Measurements from ENCODE around the gene BMPR2.
"Not testable (repeated sequence)": the region's sequence is repeated elsewhere in the genome, so short reads cannot be mapped to it uniquely, and the experiment has no call there.

BMPR2 gene

DNA sequence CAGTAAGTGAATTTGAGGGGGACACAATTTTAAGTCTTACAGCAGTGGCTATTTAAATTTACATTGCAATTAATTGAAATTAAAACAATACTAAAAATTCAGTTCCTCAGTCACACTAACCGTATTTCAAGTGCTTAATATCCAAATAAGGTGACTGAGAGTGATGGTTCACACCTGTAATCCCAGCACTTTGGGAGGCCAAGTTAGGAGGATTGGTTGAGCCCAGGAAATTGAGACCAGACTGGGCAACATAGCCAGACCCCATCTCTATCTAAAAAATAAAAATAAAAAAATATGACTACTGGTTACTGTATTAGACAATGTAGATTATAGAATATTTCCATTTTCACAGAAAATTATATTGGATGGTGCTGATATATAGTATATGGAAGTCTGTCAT lies 79.0 kb downstream of the BMPR2 start:
- DNase-seq: no peak

DNA sequence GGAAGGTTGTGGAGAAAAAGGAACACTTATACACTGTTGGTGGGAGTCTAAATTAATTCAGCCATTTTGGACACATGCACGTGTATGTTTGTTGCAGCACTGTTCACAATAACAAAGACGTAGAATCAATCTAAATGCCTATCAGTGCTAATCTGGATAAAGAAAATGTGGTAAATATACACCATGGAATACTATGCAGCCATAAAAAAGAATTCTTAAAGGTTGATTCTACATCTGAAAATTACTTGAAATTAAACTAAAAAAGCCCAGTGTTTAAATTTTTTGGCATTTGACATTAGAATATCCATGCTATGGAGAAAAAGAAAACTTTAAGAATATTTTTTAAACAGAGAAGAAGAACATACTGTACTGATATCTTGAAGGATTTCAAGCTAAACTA lies 84.0 kb downstream of the BMPR2 start:
- DNase-seq: no peak

DNA sequence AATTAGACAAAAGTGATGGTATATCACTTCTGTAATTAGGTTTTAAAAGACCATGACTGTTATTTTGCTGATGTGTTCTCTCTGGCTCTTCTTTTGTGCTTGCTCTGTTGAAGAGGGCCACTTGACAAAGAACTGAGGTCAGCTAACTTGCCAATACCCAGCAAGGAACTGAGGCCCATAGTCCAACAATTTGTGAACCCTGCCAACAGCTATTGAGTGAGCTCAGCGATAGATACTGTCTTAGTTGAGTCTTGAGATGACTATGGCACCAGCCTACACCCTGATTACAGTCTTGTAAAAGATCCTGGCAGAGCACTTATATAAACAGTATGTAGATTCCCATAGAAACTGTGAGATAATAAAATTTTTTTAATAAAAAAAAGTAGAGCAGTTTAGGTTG lies 103.0 kb downstream of the BMPR2 start:
- DNase-seq: no peak

DNA sequence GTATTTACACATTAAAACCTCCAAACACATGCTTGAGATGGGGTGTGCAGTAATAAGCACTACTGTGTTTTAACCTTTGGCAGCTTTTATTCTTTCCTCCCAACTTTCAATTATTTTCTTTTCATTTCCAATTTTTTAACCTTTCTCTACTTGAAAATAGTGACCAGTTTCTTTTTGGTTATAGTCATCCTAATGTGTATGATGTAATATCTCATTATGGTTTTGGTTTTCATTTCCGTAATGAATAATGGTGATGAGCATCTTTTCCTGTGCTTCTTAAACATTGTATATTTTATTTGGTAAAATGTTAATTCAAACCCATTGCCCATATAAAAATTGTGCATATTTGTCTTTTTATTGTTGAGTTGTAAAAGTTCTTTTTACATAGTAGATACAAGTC lies 103.5 kb downstream of the BMPR2 start:
- no peak for DNase-seq

DNA sequence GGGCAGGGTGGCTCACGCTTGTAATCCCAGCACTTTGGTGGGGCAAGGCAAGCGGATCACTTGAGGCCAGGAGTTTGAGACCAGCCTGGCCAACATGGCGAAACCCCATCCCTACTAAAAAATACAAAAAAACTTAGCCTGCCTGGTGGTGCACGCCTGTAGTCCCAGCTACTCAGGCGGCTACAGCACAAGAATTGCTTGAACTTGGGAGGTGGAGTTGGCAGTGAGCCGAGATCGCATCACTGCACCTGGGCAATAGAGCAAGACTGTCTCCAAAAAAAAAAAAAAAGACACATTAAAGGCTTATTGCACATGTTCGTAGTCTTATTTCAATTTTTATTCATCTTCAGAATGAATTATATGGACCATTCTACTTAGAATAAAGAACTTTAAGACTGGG lies 110.2 kb downstream of the BMPR2 start:
- DNase-seq: no peak

DNA sequence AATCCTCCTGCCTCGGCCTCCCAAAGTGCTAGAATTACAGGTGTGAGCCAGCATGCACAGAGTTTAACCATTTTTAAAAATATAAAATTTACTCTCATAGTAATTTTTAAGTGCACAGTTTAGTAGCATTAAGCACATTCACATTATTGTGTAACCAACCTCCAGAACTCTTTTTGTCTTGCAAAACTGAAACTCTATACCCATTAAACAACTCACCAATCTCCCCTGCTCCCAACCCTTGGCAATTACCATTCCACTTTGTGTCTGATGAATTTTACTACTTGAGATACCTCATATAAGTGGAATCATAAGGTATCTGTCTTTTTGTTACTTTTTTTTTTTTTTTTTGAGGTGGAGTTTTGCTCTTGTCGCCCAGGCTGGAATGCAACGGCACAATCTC lies 112.5 kb downstream of the BMPR2 start:
- DNase-seq: no peak

DNA sequence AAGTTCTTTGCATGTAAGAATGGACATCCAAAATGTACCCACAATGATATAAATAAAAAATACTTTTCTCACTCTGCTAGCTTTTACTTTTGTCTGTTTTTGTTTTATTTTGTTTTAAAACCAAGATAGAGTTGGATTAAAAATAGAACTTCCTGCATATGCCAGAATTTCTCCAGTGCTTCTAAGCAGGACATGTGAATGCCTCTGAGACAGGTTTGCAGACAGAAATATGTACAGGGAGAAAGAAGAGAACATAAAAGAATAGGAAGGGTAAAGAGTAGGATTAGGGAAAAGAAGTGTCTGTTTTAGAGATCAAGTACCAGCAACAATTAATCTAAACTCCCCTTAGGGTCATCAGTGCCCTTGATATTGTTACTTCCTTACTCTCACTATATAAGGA lies 114.4 kb downstream of the BMPR2 start:
- DNase-seq: no peak

DNA sequence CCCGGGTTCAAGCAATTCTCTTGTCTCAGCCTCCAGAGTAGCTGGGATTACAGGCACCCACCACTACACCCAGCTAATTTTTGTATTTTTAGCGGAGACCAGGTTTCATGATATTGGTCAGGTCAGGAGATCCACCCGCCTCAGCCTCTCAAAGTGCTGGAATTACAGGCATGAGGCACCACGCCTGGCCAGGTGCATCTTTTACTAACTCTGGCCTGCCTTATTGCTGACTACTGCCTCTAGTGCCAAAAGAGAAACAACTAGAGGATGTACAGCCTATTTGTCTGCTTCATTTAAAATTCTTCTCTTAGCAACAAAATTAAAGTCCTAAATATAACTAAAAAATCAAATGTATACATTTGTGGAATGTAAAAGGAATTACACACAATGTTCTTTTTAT lies 115.4 kb downstream of the BMPR2 start:
- DNase-seq: no peak

DNA sequence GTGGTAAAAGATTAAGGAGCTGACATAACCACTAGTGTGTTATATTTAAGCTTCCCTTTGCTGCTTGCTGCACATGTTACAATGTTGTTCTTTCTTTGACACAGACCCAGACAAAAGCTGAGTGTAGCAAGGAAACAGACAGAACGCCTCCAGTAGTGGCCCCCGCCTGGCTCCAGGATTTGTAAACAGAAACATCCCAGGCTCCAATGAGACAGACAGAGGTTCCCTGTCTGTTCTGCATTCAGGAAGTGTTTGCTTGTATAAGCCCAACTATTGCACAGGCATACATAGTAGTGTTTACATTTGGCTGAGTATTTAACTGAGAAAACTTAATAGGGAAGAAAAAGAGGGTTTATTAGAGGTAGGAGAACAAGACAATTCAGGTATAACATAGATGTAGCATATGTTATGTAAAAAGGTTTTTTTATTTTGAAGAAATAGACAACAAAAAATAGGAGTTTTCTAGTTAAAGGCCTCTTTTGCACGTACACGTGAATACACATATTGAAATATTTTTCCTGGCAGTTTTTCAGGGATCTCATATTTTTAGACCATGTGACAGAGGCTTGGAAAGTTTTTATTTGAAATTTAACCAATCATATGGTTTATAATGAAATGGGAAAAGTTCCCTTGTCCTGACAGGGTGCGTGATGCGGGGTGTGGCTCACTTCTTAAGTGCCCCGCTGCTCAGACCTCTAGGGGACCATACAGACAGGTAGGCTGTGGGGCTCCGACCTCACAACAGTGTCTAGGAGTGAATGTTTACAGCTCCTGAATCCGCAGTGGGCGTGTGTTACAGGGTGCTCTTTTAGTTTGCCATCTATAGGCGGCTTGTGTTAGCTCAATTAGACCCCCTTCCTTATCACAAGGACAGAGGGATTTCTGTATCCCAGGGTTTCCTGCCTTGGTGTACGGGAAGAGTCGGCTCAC lies 118.4 kb downstream of the BMPR2 start:
- no peak for DNase-seq

DNA sequence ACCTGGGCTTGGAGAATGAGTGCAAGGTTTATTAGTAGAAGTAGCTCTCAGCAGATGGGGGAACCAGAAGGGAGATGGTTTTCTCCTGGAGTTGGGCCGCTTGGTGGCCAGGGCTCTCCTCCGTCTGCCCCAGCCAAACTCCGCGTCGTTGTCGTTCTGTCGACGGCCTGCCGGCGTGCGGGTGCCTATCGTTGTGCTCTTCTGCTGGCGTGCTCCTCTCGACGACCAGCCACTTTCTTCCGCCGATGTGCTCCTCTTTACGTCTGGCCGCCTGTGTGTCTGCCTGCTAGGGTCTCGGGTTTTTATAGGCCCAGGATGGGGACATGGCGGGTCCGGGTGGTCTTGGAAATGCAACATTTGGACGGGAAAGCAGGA lies 119.1 kb downstream of the BMPR2 start:
- DNase-seq: no peak

DNA sequence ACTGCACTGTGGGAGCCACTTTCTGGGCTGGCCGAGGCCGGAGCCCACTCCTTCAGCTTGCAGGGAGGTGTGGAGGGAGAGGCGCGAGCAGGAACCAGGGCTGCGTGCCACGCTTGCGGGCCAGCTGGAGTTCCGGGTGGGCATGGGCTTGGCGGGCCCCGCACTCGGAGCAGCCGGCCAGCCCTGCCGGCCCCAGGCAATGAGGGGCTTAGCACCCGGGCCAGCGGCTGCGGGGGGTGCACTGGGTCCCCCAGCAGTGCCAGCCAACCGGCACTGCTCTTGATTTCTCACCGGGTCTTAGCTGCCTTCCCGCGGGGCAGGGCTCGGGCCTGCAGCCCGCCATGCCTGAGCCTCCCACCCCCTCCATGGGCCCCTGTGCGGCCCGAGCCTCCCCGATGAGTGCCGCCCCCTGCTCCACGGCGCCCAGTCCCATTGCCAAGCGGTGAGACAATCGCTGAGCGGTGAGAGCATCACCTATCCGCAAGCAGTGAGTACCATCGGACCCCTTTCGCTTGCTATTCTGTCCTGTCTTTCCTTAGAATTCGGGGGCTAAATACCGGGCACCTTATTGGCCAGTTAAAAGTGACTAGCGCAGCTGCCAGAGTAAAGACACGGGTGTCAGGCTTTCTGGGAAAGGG lies 120.8 kb downstream of the BMPR2 start:
- not testable (repeated sequence) for DNase-seq

DNA sequence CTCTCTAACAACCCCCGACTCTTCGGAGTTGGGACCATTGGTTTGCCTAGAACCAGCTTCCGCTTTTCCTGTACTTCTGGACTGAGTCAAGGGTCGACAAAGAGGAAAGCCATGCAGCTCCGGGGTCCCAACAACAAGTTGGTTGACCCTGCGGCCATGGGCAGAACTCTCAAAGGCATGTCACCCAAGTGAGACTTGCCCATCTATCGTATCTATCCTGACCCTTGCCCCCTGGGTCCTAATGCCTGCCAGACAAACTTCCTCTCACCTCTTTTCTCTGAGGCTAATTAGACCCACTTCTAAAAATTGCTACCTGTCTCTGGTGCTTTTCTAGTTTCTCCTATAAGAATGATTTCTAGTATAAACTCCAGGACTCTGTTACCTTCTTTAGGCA lies 121.3 kb downstream of the BMPR2 start:
- not testable (repeated sequence) for DNase-seq

DNA sequence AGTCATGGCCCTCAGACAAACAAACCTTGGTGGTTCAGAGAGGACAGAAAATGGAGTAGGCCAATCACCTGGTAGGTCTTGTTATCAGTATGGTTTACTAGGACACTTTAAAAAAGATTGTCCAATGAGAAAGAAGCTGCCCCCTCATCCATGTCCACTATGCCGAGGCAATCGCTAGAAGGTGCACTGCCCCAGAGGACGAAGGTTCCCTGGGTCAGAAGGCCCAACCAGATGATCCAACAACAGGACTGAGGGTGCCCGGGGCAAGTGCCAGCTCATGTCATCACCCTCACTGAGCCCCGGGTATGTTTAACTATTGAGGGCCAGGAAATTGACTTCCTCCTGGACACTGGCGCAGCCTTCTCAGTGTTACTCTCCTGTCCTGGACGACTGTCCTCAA lies 123.7 kb downstream of the BMPR2 start:
- DNase-seq: not testable (repeated sequence)

DNA sequence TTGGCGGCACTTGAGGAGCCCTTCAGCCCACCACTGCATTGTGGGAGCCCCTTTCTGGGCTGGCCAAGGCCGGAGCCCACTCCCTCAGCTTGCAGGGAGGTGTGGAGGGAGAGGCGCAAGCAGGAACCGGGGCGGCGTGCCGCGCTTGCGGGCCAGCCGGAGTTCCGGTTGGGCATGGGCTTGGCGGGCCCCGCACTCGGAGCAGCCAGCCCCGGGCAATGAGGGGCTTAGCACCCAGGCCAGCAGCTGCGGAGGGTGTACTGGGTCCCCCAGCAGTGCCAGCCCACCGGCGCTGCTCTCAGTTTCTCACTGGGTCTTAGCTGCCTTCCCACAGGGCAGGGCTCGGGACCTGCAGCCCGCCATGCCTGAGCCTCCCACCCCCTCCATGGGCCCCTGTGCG lies 127.1 kb downstream of the BMPR2 start:
- DNase-seq: not testable (repeated sequence)

DNA sequence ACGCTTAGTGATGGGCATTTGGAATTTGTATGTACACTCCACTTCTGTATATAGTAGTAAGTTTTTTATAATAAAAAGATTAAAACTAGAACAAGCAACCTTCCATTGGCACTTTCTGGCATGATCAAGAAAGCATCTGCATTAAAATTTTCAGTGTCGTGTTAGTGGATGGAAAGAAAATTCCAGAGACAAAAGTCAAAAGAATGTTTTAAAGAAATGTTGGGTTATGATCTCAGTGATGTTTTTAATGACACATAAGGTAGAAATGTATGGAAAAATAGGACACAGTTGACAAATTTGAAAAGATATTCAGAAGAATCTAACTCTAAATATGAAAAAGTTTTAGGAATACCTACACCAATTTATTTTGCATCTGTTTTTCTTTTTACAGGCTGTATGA lies 132.6 kb downstream of the BMPR2 start:
- DNase-seq: no peak

DNA sequence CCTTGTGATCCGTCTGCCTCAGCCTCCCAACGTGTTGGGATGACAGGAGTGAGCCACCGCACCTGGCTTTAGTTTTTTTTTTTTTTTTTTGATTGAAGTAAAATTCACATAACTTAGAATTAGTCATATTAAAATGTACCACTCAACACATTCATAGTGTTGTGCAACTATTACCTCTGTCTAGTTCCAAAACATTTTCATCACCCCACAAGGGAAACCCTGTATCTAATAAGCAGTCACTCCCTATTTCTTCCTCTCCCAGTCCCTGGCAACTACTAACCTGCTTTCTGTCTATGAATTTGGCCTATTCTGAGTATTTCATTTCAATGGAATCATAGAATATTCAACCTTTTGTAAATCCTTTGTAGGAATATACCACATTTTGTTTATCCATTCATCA lies 134.8 kb downstream of the BMPR2 start:
- no peak for DNase-seq

DNA sequence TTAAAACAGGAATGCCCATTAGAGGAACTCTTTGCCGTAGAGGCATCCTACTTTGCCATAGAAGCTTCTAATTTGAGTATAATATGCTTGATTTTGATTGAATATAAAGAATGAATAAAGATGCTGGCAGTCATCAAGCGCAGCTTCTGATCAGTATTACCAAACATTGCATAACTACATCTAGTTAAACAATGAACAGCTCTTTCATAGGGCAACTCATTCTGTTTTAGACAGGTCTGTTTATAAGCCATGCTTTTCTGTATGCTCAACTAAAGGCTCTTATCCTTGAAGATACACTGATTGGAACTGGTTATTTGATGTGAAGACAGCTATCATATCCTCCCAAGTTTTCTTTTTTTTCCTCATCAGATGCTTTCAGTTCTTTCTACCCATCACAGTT lies 136.0 kb downstream of the BMPR2 start:
- DNase-seq: no peak

DNA sequence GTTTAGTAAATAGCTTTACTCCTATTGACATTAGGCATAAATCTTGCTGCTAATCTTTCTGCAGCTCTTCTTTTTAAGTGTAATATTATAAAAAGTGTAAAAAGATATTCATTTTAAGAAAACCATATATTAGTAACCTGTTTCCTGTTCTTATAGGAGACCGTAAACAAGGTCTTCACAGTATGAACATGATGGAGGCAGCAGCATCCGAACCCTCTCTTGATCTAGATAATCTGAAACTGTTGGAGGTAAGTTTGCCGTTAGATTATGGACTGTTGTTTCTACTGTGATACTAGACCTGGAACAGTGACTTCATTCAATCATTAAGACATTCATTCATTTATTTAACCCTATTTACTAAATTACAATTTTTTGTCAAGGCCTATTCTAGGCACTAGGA lies 138.6 kb downstream of the BMPR2 start:
- DNase-seq: no peak

DNA sequence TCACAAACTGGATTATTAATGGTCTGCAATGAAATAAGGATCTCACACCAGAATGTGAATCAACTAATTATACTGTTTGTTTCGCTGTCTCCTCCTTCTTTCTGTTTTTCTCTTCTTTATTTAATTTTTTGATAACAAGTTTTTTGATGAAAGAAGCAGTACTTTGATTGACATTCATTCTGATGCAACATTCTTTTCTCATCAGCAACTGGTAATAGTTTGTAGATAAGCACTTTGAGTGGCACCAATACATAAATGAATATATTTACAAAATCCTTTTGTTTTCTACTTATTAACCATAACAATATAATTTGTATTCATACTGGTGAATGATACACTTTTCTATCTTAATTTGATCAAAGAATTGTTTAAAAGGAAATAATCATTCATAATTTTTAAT lies 143.3 kb downstream of the BMPR2 start:
- no peak for DNase-seq

DNA sequence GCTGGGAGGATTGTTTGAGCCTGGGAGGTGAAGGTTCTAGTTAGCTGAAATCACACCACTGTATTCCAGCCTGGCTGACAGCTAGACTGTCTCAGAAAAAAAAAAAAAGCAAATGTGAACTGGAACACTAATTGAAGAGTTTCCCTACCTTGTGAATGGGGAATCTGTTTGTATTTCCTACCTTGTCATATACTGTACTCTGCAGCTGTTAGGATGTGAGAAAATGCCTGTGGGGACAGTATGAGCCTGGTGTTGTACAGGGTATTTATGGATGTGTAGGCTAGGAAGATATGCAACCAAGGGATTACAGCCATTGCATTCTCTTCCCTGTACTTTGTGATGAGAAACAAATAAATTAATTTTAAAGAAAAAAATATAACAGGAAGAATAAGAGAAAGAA lies 145.3 kb downstream of the BMPR2 start:
- no peak for DNase-seq

DNA sequence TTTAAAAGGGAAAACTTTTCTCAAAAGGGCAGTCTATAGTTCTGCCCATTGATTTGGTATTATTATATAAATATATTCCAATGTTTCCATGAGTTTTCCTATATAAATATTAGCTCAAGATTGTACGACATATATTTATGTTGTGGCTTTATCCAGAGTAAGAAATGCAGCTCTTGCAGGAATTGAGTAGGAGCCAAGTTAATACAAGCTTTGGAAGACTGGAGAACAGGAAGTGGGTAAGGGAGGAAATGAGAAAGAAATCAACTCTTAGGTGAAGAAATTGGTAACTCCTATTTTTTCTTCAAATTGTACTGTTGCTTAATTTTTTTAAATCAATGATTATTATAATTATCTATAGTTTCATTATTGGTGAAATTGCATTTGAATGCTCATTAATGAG lies 153.3 kb downstream of the BMPR2 start:
- DNase-seq: no peak

DNA sequence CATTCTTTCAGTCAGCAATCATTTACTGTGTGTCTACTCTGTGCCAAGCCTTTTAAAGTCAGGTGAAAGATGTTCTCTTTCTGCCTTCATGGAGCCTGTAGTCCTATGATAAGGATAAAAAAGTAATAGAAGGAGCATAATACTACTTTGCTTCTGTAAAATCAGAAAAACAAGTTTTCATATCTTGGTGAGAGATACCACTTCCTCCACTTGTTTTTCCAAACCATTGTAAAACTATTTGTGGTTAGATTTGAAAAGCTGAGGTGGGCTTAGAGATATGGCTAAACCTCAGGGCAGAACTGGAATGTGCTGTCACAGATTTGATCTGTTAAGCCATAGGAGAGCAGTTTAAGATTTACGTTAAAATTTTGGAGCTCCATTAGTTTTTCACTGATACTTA lies 153.9 kb downstream of the BMPR2 start:
- DNase-seq: no peak

DNA sequence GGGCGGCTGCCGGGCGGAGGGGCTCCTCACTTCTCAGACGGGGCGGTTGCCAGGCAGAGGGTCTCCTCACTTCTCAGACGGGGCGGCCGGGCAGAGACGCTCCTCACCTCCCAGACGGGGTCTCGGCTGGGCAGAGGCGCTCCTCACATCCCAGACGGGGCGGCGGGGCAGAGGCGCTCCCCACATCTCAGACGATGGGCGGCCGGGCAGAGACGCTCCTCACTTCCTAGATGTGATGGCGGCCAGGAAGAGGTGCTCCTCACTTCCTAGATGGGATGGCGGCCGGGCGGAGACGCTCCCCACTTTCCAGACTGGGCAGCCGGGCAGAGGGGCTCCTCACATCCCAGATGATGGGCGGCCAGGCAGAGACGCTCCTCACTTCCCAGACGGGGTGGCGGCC lies 159.2 kb downstream of the BMPR2 start:
- not testable (repeated sequence) for DNase-seq

DNA sequence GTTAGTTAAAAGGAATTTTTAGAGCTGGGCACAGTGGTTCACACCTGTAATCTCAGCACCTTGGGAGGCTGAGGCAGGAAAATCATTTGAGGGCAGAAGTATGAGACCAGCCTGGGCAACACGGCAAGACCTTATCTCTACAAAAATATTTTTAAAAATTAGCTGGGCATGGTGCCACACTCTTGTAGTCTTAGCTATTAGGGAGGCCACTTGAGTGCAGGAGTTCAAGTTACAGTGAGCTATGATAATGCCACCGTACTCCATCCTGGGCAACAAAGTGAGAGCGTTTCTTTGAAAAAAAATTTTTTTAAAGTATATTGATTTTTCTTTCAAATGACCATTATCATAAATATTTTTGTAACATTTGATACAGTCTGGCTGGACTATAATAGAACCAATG lies 165.0 kb downstream of the BMPR2 start:
- DNase-seq: peak; percentile 28

DNA sequence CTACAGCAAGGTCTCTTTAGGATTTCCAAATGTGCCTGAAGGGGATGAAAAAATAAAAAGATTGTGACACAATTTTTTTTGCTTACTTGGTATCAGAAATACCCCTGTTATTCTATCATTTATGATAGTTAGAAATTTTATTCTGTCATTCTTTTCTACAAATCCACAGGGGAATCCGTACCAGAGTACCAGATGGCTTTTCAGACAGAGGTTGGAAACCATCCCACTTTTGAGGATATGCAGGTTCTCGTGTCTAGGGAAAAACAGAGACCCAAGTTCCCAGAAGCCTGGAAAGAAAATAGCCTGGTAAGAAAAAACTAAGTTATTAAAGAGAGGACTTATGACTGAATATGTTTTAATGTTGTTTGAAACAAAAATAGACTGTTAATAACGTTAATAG lies 166.0 kb downstream of the BMPR2 start:
- no peak for DNase-seq

All from NCI-H1092 (cell line).